Renal cortical epithelial cell (primary cell): ENCODE measurements around the gene CCDC77. TPM values are rescaled to one million over a fixed set of nuclear protein-coding genes. Genes with fewer than 3 reads are reported as not detected.
A peak's percentile ranks its signal among the peaks of the same experiment; 100 is the strongest.

Experiments used
- DNase-seq: peaks from one replicate; pipeline ENCODE4 v3.0.0-alpha.2; 2011; ENCODE audit warnings: low read depth
- total RNA-seq: library from RNA; depleted of rRNA; stranded (reverse); fragments of >200 nt; gene quantifications from 2 replicates; pipeline ENCODE4 v1.2.3, GENCODE V29; 2014

The CCDC77 gene
- total RNA-seq, 1 donor from 2014 or later, result 10.2 TPM

DNA sequence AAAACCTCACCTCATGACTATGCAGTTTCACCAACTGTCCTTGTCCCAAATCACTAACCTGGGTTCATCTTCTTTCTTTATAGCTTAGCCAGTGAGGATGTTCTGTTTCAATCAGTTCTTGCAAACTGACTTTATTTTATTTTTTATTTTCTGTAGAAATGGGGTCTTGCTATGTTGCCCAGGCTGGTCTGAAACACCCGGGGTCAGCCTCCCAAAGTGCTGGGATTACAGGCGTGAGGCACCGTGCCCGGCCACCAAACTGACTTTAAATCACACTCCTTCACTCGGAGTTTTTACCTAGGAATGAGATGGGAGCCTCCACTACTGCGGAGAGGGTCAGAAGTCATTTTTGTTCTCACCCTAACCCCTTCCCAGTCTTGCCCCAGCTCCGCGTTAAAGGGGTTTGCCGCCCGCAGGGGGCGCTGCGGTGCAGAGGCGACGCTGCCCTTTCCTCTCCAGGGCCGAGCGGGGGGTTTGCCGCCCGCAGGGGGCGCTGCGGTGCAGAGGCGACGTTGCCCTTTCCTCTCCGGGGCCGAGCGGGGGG, 51.3 kb downstream of the CCDC77 start:
- no peak for DNase-seq

DNA sequence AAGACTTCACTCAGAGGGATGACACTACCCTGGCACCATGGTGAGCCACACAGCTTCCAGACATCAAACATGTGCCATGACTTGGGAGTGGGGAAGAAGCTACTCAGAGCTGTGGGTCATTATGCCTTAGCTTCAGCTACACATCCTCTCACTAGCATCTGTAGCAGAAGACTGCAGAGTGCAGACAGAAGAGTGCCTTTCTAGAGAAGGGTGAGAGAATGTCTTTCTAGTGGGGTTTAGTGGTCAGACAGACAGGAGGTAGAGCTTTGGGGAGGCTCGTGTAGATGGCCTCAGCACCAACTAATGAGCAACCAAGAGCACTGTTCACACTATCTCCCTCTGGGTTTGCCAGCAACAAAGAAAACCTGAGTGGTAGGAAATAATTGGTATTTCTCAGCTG, 53.4 kb downstream of the CCDC77 start:
- DNase-seq, result no peak

DNA sequence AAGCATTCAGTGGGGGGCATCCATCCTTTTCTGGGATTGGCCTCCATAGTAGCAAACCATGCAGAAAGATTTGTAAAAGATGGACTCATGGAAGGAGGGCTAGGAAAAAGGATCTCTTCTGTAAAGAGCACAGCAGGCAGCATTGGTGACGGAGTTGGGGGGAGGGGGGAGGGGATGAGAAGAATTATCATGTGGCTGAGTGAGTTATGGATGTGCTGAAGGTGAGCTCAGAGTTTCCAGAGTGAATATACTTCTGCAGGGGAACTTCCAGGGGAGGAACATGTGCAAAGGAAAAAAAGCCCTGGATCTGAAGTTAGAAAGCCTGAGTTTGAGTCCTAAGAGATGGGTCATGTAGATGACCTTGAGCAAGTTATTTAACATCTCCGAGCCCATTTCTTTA, 54.4 kb downstream of the CCDC77 start:
- no peak for DNase-seq

DNA sequence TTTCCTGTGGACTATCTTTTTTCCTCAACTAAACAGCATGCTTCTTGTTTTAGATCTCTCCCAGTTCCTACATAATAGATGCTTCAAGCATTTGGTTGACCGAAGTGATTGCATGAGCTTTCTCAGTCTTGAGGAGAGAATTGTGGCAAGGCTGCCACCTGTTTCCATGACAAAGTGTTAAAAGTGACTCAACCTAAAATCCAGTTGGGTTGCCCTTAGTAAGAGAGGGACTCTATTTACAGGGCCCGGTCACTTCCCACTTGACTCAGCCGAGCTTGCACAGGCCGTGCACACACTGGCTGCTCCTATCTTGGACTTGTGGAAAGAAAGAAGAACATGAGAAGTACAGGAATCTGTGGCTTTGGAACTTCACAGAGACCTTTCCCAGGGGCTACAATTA, 56.2 kb downstream of the CCDC77 start:
- DNase-seq, result no peak

DNA sequence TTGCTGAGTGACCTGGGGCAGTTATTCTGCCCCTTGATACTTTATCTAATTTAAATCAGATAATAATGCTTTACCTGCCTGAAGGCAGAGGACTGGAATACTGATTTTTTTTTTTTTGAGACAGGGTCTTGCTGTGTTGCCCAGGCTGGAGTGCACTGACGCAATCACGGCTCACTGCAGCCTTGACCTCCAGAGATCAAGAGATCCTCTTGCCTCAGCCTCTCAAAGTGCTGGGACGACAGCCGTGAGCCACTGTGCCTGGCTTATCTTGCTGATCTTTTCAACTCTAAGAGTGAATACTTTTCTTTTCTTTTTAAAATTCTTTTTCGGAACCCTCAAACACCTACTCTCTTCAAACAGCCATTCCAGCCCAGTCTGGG, 57.6 kb downstream of the CCDC77 start:
- DNase-seq, result no peak

DNA sequence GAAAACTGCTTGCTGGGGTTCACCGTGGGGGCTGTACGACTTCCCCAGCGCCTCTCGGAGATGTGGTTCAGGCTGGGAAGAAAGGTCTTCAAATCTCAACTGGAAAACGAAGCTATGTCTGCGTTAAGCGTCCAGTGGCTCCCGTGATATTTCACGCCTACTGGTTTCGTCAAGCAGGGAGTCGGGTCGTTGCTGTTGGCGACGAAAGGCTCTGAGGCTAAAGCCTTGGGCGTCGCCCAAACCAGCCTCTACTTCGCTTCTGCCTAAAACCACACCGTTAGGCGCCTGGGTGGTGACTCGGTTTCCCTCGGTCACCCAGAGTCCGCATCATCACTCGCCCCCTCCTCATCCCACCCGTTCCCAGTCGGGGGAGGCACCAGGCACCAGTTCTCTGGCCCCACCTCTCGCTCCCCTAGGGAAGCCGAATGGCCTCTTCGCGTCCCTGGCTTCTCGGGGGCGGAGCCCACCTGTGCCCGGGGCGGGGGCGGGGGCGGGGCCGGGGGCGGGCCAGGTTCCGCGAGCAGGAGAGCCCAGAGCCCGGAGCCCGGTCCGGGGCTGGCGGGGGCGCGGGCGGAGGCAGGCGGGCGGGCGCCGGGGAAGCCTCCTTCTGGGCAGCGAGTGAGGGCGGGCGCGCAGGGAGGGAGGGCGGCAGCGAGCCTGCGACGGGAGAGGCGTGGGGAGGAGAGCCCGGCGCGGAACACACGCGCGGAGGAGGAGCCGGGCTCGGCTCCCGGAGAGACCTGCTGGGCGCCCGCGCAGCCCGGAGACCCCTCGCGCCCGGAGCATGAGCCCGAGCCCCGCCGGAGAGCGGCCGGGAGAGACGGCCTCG, 58.2 kb downstream of the CCDC77 start, which contains the start of gene B4GALNT3:
B4GALNT3 (plus strand) TSS at position 510 of the 829 bp plus-strand sequence. CDS start 438 bp downstream, outside the sequence.
- DNase-seq, result peak; percentile 22

DNA sequence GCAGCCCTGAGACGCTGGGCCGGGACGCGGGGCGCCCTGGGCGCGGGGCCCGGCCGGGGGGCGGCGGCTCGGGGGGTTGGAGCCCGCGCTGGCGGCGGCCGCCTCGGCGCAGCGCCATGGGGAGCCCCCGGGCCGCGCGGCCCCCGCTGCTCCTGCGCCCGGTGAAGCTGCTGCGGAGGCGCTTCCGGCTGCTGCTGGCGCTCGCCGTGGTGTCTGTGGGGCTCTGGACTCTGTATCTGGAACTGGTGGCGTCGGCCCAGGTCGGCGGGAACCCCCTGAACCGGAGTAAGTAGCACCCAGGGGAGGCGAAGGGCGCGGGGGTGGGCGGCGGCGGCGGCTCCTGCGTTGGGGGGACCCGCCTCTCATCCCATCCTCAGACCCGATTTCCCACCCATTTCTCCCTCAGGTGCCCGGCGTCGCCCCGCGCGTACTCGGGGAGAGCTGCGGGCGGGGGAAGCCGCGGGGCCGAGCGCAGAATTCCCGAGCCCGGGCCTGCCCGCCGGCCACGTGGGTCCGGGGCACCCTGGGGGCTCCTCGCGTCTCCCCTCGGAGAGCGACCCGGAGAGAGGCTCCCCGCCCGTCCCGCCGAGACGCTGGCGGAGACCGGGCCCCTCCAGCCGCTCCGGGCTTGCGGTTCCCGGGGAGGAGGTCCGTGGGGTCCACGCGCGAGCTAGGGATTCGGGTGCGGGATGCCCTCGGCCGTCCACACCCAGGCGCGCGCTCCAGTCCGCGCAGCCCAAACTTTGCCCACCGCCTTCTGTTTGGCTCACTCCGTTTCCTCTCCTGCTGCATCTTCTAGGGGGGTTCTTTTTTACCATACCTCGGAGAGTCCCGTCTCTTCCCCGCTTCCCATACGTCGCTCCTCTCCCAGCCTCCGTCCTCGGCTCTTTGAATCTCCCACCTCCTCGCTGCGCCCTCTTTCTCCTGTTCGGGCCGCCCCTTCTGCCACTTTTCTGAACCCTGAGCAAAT, 59.1 kb downstream of the CCDC77 start:
- DNase-seq, result no peak

DNA sequence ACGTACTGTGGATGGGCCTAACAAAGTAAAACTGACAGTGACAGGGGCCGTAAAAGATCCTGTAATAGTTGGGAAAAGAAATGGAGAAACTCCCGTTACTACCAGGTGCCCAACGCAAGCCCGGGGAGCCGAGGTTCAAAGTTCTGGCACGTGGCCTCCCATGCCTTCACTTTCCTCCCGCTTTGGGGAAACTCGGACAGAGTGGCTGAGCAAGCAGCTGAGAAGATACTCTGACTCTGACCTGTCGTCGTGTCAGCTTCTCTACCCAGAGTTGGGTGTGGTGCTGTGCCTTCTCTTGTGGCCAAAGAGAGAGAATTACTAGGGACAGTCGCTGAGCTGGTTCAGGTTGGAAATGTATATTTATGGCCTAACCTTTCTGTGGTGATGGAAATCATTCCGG, 60.0 kb downstream of the CCDC77 start:
- no peak for DNase-seq

DNA sequence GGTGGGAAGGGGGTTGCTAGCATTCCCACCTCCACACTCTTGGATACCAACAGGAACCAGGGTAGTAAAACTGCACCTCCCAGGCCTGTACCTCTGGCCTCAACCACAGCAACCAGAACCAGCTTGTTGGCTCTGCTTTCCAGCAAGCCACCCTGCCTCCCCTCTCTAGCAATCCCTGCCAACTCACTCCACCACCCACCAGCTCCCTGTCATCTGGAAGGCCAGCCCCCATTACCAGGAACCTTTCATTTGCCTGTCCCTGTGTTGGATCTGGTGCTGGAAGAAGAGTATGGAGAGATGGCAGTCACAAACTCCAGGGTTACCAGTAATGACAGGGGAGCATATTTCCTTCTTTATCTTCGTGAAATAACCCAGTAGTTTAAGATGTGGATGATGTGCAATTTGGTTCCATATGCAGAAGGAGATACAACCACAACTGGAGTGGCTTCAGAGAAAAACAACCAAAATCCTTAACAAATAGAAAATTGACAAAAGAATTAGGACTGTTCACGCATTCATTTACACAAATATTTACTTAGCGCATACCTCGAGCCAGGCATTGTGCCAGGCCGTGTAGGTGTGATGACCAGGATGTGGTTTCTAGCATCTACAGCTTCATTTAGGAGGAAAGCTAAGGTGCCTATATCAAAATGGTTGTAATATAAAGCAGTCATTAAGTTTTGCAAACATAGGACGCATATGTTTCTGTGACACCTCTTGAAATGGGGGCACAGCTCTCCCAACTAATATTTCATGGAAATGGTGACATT, 61.7 kb downstream of the CCDC77 start:
- DNase-seq, result peak; percentile 53

DNA sequence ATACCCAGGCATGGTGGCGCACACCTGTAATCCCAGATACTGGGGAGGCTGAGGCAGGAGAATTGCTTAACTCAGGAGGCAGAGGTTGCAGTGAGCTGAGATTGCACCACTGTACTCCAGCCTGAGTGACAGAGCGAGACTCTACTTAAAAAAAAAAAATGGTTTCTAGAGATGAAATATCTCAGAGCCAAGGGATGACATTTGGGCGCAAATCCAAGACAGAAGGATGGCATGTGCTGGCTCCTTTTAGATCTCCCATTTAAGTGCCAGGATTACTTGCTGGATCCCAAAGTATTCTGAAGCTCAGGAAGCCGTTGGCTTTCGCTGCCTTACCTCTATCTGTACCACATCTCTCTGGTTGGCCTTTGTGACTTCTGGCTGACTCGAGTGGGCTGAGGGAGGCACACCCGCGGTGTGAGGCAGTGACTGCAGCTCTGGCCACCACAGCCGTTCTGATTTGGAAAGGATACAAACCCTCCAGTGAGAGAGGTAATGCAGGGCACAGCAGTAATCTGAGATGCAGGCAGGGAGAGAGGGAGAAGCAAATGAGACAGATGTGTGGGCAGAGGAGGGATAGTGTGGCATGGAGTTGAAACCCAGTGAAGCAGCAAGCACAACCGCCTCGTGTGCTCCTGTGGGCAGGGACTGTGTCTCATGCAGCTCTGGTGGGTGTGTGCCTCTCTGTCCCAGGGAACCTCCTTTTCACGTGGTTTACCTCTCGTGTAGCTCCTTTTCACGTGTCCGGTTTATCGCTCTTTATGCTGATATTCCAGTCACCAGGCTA, 63.2 kb downstream of the CCDC77 start:
- peak; percentile 63 for DNase-seq

DNA sequence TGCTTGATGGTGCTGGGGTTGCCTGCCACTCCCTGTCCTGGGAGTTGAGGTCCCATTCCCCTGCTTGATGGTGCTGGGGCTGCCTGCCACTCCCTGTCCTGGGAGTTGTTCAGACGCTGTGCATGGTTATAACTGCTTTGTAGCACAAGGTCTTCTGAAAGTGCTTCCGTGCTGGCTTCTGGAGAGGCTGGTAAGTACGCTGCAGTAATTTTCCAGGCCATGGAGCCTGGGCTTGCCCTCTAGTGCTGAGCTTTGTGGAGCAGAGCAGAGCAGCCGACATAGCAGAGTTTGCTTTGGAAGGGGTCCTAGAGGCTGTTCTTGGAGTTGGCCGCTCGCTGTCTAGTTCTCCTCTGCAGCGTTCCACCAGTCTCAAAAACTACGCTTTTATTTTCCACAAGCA, 64.6 kb downstream of the CCDC77 start:
- no peak for DNase-seq

DNA sequence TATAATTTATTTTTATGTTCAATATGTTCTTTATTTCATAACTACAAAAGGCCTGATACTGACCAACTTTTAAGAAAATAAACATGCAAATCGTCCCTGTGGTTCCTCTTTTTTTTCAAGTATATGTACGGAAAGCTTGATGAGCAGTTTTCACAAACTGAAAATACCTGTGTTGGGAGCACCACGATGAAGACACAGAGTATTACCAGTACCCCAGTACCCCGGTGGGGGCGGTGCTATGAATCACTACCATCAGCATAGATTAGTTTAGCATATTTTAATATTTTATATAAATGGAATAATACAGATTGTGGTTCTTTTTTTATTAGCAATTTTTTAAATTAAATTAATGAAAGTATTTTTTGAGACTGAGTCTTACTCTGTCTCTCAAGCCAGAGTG, 65.3 kb downstream of the CCDC77 start:
- no peak for DNase-seq

DNA sequence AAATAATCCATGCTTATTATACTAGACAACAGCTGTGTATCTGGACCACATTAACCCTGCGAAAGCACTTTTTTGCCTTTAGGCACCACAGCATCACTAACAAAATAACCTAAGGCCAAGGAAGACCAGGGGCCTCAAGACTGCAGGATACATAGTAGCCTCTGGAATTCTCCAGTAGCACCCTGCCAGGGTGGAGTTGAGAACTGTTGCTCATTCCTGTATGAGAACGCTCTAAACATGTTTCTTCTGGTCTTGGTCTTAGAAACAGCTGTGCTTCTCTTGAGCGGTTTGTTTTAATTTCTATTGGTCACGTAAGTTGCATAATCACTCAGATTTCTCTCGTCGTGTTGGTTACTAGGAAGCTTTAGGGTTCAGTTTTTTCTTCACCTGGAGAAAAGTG, 66.1 kb downstream of the CCDC77 start:
- no peak for DNase-seq

DNA sequence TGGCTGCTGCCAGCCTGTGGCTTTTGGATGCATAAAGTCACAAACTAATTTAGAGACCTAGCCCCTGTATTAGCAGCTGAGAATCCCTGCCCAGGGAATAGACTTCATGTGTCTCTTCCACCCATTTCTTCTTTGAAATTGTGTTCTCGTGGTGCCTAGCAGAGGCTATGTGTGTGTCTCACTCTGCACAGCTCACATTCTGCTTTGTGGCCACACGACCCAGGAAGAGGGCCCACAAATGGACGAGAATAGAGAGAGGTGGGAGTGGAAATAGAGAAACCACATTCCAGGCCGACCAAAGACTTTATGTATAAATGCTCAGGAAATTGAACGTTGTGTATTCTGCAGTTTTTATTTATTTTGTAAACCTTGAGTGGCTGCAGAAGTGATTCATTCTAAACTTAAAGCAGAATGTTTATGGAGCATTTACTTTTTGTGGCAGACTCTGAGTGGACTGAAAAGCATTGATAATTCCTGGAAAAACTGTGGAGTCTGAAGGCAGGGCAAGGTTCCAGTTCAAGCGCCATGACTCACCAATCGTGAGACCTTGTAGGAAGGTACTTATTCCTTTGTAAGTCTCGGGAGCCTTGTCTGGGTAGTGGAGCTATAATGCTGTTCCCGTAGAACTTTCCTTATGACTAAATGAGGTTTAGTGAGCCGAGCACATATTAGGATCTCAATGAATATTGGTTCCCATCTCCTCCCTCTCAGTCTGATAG, 67.4 kb downstream of the CCDC77 start:
- peak; percentile 69 for DNase-seq

DNA sequence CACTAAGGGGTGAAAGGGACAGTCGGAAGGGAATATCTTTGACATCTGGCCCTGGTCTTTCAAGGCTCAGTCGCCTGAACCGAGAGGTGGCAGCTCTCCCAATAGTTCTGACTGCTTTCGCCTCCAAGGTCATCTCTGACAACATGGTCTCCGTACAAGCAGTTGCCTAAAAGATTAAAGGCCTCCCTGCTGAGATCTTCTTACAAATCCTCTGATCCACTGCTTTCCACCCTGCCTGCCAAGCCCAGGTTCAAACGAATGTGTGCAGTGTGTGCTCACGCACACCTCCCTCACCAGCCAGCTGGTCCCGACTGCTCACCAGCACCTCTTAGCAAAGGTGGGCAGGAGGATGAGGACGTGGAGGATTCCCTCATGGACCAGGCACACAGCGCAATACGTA, 68.7 kb downstream of the CCDC77 start:
- no peak for DNase-seq

DNA sequence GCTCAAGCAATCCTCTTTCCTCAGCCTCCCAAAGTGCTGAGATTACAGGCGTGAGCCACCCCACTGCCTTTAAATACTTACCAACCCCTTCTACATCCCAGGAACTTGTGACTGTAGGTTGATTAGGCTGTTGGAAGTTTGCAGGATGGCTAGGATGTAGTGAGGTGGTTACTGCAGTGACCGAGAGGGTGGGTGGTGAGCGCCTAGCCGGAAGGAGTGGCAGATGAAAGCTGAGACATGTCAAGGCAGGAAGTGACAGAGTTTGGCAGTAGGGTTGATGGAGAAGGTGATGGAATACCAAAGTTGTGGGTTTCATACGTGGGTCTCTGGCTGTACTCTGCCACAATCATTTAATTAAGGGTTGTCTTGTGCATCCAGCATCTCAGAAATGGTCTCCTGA, 71.8 kb downstream of the CCDC77 start:
- no peak for DNase-seq

DNA sequence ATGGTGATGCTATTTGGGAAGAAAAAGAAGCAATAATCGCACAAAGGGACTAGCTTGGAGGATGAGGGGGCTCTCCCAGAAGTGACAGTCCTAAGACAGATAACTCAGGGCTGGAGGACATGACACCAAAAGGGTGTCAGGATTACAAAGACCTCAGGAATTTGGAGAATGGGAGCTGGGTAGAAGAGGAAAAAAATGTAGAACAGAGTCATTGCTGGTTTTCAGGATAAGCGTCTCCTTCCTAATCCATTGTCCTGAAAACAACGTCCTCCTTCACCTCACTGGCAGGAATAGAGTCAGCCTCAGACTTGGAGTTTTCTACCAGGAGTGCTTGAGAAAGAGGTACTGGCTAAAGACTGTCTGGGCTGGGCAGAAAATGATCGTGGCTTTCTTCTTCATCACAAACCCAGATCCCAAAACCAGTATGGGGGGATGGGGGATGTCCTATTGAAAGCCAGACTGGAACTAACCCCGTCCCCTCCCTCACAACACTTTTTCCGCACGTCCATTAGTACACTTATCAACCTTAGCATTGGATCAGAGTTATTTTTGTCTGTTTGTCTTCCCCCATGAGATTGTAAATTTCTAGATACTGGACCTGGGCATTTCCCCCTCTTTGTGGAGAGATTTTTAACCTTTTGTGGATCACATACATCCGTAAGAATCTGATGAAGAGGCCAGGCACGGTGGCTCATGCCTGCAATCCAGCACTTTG, 72.6 kb downstream of the CCDC77 start:
- no peak for DNase-seq

DNA sequence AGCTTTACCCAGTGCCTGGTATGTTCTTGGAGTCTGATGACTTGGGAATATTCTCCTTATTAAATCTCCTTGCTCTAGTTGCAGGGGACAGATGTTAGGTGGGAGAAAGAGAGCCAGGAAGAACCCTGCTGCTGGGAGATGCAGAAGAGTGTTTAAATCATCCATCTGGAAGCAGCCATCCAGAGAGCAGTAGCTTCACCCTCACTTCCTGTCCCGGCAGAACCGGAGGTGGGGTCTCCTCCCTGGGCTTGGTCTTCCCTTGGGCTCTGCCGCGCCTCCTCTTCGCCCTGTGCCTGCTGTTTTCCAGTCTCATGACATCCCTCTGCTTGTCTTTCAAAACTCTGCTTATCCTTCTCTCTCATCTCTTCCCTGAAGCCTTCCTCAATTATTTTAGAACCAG, 73.8 kb downstream of the CCDC77 start:
- DNase-seq, result no peak

DNA sequence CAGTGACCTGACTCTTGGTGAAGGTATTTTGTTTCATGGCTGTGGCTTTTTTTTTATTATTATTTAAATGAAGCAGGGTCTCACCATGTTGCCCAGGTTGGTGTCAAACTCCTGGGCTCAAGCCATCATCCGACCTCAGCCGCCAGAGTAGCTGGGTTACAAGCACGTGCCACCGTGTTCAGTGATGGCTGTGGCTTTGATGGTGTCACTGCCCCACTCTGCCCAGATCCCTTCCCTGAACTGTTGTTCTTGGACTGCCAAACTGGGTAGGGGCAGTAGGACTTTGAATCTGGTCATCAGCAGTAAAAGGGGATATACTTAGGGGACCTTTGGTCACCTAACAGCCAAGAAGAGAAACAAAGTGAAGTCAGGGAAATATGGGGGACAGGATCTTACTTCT, 77.7 kb downstream of the CCDC77 start:
- no peak for DNase-seq
